GM23338 (cell line): ENCODE results near the gene MGAT3. TPM values are rescaled to one million over a fixed set of nuclear protein-coding genes. Genes with fewer than 3 reads are reported as not detected.

Source experiments
- ATAC-seq: fragments of 200-7000 bp; cut with Tn5 transposase; 3 replicates; pipeline ENCODE4 v1.9.1; 2020
- DNase-seq: peaks from one replicate; pipeline ENCODE4 v3.0.0-alpha.2; 2015; ENCODE audit warnings: low spot score
- H2AFZ ChIP-seq: fragments of 200-600 bp; sonication (generic); 2 replicates; pipeline ENCODE4 v1.8.0; 2016; ENCODE audit warnings: antibody characterized with exemption, mild to moderate bottlenecking, moderate library complexity
- H3F3A ChIP-seq: fragments of 200-600 bp; sonication (generic); replicated peaks from 2 replicates; pipeline ENCODE4 v1.8.0; 2017; ENCODE audit warnings: antibody characterized with exemption, mixed run types, low read depth
- H3K27ac ChIP-seq: fragments of 200-600 bp; sonication (generic); 2 replicates; pipeline ENCODE4 v1.6.1; 2016; ENCODE audit warnings: low read depth
- H3K27me3 ChIP-seq: fragments of 200-600 bp; sonication (generic); 2 replicates; pipeline ENCODE4 v1.8.0; 2016; ENCODE audit warnings: mild to moderate bottlenecking, mixed run types, moderate library complexity; ENCODE audit not compliant: insufficient read depth
- H3K36me3 ChIP-seq: fragments of 200-600 bp; sonication (generic); 2 replicates; pipeline ENCODE4 v1.8.0; 2016; ENCODE audit warnings: mild to moderate bottlenecking; ENCODE audit not compliant: insufficient read depth
- H3K4me1 ChIP-seq: fragments of 200-600 bp; sonication (generic); 2 replicates; pipeline ENCODE4 v1.8.0; 2016; ENCODE audit warnings: mild to moderate bottlenecking, moderate library complexity; ENCODE audit not compliant: insufficient read depth
- H3K4me2 ChIP-seq: fragments of 200-600 bp; sonication (generic); 2 replicates; pipeline ENCODE4 v1.7.1; 2017; ENCODE audit warnings: mixed run types
- H3K4me3 ChIP-seq: fragments of 200-600 bp; sonication (generic); 2 replicates; pipeline ENCODE4 v1.6.1; 2016; ENCODE audit warnings: mixed run types
- H3K79me2 ChIP-seq: fragments of 200-600 bp; sonication (generic); replicated peaks from 2 replicates; pipeline ENCODE4 v1.8.0; 2017; ENCODE audit warnings: mild to moderate bottlenecking; ENCODE audit not compliant: insufficient read depth
- H3K9me2 ChIP-seq: fragments of 200-600 bp; sonication (generic); 2 replicates; pipeline ENCODE4 v1.8.0; 2017; ENCODE audit not compliant: insufficient read depth
- H4K20me1 ChIP-seq: fragments of 200-600 bp; sonication (generic); replicated peaks from 2 replicates; pipeline ENCODE4 v1.8.0; 2017; ENCODE audit warnings: mild to moderate bottlenecking; ENCODE audit not compliant: insufficient read depth
- H3K27ac Mint-ChIP-seq: 2 replicates; pipeline ENCODE4 v1.8.0; 2020; ENCODE audit warnings: inconsistent platforms, mild to moderate bottlenecking, moderate library complexity, mixed read lengths
- H3K27me3 Mint-ChIP-seq: 3 replicates; pipeline ENCODE4 v1.8.0; 2022; ENCODE audit warnings: low read depth, mild to moderate bottlenecking, moderate library complexity, mixed read lengths, inconsistent platforms; ENCODE audit not compliant: insufficient read depth, poor library complexity
- H3K36me3 Mint-ChIP-seq: 3 replicates; pipeline ENCODE4 v1.8.0; 2021; ENCODE audit warnings: low read depth, mild to moderate bottlenecking, inconsistent platforms, moderate library complexity, mixed read lengths
- H3K4me1 Mint-ChIP-seq: 3 replicates; pipeline ENCODE4 v1.8.0; 2020; ENCODE audit warnings: mild to moderate bottlenecking, inconsistent platforms, mixed read lengths
- H3K4me3 Mint-ChIP-seq: 3 replicates; pipeline ENCODE4 v1.8.0; 2021; ENCODE audit warnings: moderate library complexity, mild to moderate bottlenecking, inconsistent platforms, mixed read lengths
- H3K9me3 Mint-ChIP-seq: 3 replicates; pipeline ENCODE4 v1.8.0; 2020; ENCODE audit warnings: moderate library complexity, mild to moderate bottlenecking, inconsistent platforms, mixed read lengths
- CREB1 ChIP-seq: fragments of 250-450 bp; sonication (Bioruptor Pico); IDR thresholded peaks from 2 replicates; pipeline ENCODE4 v1.5.0; 2020; ENCODE audit warnings: low read depth, mild to moderate bottlenecking, moderate library complexity
- CTCF ChIP-seq, 2 experiments: fragments of 200-600 bp in 1 of 2; sonication (generic) in 1 of 2; conservative IDR thresholded peaks; 2 replicates each; pipeline versions ENCODE4 v1.5.1 to v1.6.1; 2016 to 2017; ENCODE audit warnings: antibody characterized with exemption in 2 of 2, low read depth in 2 of 2, mild to moderate bottlenecking in 2 of 2, moderate library complexity in 1 of 2
- ETS1 ChIP-seq: IDR thresholded peaks from 2 replicates; pipeline ENCODE4 v1.6.1; 2016; ENCODE audit warnings: antibody characterized with exemption
- JUNB ChIP-seq: IDR thresholded peaks from one replicate; pipeline ENCODE4 v1.6.1; 2016; ENCODE audit warnings: antibody characterized with exemption; ENCODE audit not compliant: unreplicated experiment
- NANOG ChIP-seq: IDR thresholded peaks from 2 replicates; pipeline ENCODE4 v1.6.1; 2016; ENCODE audit warnings: antibody characterized with exemption, borderline replicate concordance
- POLR2AphosphoS5 ChIP-seq: IDR thresholded peaks from 2 replicates; pipeline ENCODE4 v1.6.1; 2016; ENCODE audit warnings: antibody characterized with exemption, low read depth
- ZNF114 ChIP-seq: fragments of 250-450 bp; sonication (Bioruptor Pico); IDR thresholded peaks from 2 replicates; pipeline ENCODE4 v1.5.0; 2020; ENCODE audit warnings: mild to moderate bottlenecking, moderate library complexity
- ZNF331 ChIP-seq: fragments of 250-450 bp; sonication (Bioruptor Pico); IDR thresholded peaks from 2 replicates; pipeline ENCODE4 v1.5.0; 2020; ENCODE audit warnings: low read depth, mild to moderate bottlenecking, moderate library complexity
- ZNF462 ChIP-seq: fragments of 250-450 bp; sonication (Bioruptor Pico); IDR thresholded peaks from 2 replicates; pipeline ENCODE4 v1.5.0; 2020; ENCODE audit warnings: mild to moderate bottlenecking, moderate library complexity
- polyA plus RNA-seq: library from polyadenylated mRNA; unstranded; fragments of >200 nt; fragmentation: Nextera tagmentation; extraction: Ambion mirVana; gene quantifications from 2 replicates; pipeline ENCODE4 v1.2.1, GENCODE V29; 2016
- total RNA-seq: library from RNA; depleted of rRNA; stranded (reverse); fragments of >200 nt; shearing (Covaris generic); gene quantifications from 2 replicates; pipeline ENCODE4 v1.2.3, GENCODE V29; 2014

MGAT3 gene
- total and polyA plus RNA-seq, 2 experiments from 2014 or later: 1.7 to 10.2 TPM

- H4K20me1 ChIP-seq: no peaks in the 10 kb centered on the region
- H3K4me3 Mint-ChIP-seq: no peak overlapping the region
- H3K9me3 Mint-ChIP-seq: no peaks in the 10 kb centered on the region
- H3K79me2 ChIP-seq: no peaks in the 10 kb centered on the region
- ATAC-seq (no peak), DNase-seq (no peak)
- no peaks in the 10 kb centered on the region for H3K36me3 ChIP-seq
- H3F3A ChIP-seq: 0 out of 2 replicates have a peak, but pooled peaks cover 7% of the 10 kb centered on the region
- TF ChIP-seq CREB1: no peak
- no peak for TF ChIP-seq ZNF114 (CRISPR knock-in tag)
- no peak for TF ChIP-seq POLR2AphosphoS5
- TF ChIP-seq NANOG: no peak
- TF ChIP-seq CTCF (conservative IDR thresholded peaks at IDR 0.05; ENCODE audit: low read depth in 2 of 2): no peak
- TF ChIP-seq ETS1: no peak
- TF ChIP-seq ZNF331: no peak
- no peak for TF ChIP-seq ZNF462 (CRISPR knock-in tag)
- no peak for TF ChIP-seq JUNB
- peaks cover 38% of the 10 kb centered on the region for H3K4me1 Mint-ChIP-seq
- H3K4me3 ChIP-seq: no peak overlapping the region
- H3K27me3 ChIP-seq: no peaks in the 10 kb centered on the region
- H2AFZ ChIP-seq: no peak overlapping the region
- no peak overlapping the region for H3K27ac ChIP-seq
- H3K36me3 Mint-ChIP-seq: peaks cover 17% of the 10 kb centered on the region
- no peaks in the 10 kb centered on the region for H3K9me2 ChIP-seq
- no peak overlapping the region for H3K27ac Mint-ChIP-seq
- H3K27me3 Mint-ChIP-seq: peaks cover 12% of the 10 kb centered on the region
- H3K4me2 ChIP-seq: no peak overlapping the region
- H3K4me1 ChIP-seq: peaks cover 23% of the 10 kb centered on the region
Measured at GRCh38 chr22:39432361-39432811, 24.4 kb upstream of the MGAT3 start.
